Tibial nerve (tissue), 4 donors: ENCODE measurements around the gene NPR3.

ENCODE experiments used
- CTCF ChIP-seq, 5 experiments: fragments of 200-600 bp in 3 of 5; fragments of 450-650 bp in 2 of 5; sonication (generic) in 3 of 5; IDR thresholded peaks; one replicate each; pipeline ENCODE4 v1.5.1; 2016 to 2019; ENCODE audit warnings: antibody characterized with exemption in 5 of 5, mild to moderate bottlenecking in 3 of 5, moderate library complexity in 2 of 5
- EP300 ChIP-seq, 2 donors: sonication (generic); formaldehyde crosslinking; IDR thresholded peaks; one replicate each; pipeline ENCODE4 v1.6.1; 2017; ENCODE audit warnings: antibody characterized with exemption in 2 of 2, mild to moderate bottlenecking in 1 of 2
- POLR2A ChIP-seq, 2 donors: fragments of 450-650 bp; IDR thresholded peaks; one replicate each; pipeline ENCODE4 v1.6.1; 2017; ENCODE audit warnings: antibody characterized with exemption in 2 of 2, mild to moderate bottlenecking in 2 of 2, moderate library complexity in 2 of 2

GRCh38 chr5:32713361-32713769, 2.2 kb downstream of the NPR3 start:
- TF ChIP-seq CTCF (IDR thresholded peaks at IDR 0.05), result no peak
- no peak for TF ChIP-seq POLR2A (IDR thresholded peaks at IDR 0.05)
- no peak for TF ChIP-seq EP300 (IDR thresholded peaks at IDR 0.05)
